Osteocyte (in vitro differentiated cells): ENCODE data around the gene PRKACA. TPM values are rescaled to one million over a fixed set of nuclear protein-coding genes. Genes with fewer than 3 reads are reported as not detected.
A peak's percentile ranks its signal among the peaks of the same experiment; 100 is the strongest.

Experiments used
- DNase-seq: peaks from one replicate; pipeline ENCODE4 v3.0.0; 2021; ENCODE audit warnings: mixed read lengths; ENCODE audit not compliant: unreplicated experiment; ENCODE audit errors: extremely low spot score
- H3K27ac Mint-ChIP-seq: one replicate; pipeline ENCODE4 v1.8.0; 2021; ENCODE audit warnings: mild to moderate bottlenecking, mixed read lengths; ENCODE audit not compliant: unreplicated experiment
- H3K27me3 Mint-ChIP-seq: one replicate; pipeline ENCODE4 v1.8.0; 2021; ENCODE audit warnings: mixed read lengths; ENCODE audit not compliant: unreplicated experiment
- H3K36me3 Mint-ChIP-seq: one replicate; pipeline ENCODE4 v1.8.0; 2021; ENCODE audit warnings: mixed read lengths; ENCODE audit not compliant: unreplicated experiment
- H3K4me1 Mint-ChIP-seq: one replicate; pipeline ENCODE4 v1.8.0; 2021; ENCODE audit warnings: mixed read lengths; ENCODE audit not compliant: unreplicated experiment
- H3K4me3 Mint-ChIP-seq: one replicate; pipeline ENCODE4 v1.8.0; 2021; ENCODE audit warnings: mild to moderate bottlenecking, moderate library complexity, mixed read lengths; ENCODE audit not compliant: unreplicated experiment
- H3K9me3 Mint-ChIP-seq: one replicate; pipeline ENCODE4 v1.8.0; 2021; ENCODE audit warnings: mixed read lengths; ENCODE audit not compliant: unreplicated experiment
- total RNA-seq: library from RNA; stranded (reverse); gene quantifications from 2 replicates; pipeline ENCODE4 v1.2.1, GENCODE V29; 2021
- TF ChIP-seq, protein P1 (sequence below): fragments of 200-600 bp; sonication (generic); IDR thresholded peaks from 2 replicates; pipeline ENCODE4 v1.5.0; 2021; ENCODE audit warnings: antibody characterized with exemption, mild to moderate bottlenecking, moderate library complexity

The PRKACA gene
- total RNA-seq, 1 donor from 2014 or later: 115 TPM

DNA sequence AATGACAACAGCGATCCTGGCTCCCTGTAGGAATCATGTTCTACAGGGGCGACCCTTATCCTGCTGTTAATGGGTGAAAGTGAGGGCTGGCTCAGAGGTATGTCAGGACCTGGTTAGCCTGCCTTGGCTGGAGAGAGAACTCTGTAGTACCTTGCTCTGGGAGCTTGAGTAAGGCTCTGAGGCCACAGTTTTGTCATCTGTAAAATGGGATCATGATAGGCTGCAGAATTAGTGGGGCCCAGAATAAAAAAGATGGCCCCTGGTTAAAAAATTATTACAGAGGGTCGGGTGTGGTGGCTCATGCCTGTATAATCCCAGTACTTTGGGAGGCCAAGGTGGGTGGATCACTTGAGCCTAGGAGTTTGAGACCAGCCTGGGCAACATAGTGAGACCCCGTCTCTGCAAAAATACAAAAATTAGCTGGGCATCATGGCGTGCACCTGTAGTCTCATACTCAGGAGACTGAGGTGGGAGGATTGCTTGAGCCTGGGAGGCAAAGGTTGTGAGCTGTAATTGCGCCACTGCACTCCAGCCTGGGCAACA lies 16.5 kb downstream of the PRKACA start:
- no peak for DNase-seq
- Mint-ChIP-seq H3K4me1 (no peaks in the 10 kb centered on the region), H3K4me3 (no peak overlapping the region), H3K9me3 (no peaks in the 10 kb centered on the region), H3K36me3 (peaks cover 17% of the 10 kb centered on the region), H3K27ac (no peak overlapping the region), H3K27me3 (no peaks in the 10 kb centered on the region)
- TF ChIP-seq, protein P1, sequence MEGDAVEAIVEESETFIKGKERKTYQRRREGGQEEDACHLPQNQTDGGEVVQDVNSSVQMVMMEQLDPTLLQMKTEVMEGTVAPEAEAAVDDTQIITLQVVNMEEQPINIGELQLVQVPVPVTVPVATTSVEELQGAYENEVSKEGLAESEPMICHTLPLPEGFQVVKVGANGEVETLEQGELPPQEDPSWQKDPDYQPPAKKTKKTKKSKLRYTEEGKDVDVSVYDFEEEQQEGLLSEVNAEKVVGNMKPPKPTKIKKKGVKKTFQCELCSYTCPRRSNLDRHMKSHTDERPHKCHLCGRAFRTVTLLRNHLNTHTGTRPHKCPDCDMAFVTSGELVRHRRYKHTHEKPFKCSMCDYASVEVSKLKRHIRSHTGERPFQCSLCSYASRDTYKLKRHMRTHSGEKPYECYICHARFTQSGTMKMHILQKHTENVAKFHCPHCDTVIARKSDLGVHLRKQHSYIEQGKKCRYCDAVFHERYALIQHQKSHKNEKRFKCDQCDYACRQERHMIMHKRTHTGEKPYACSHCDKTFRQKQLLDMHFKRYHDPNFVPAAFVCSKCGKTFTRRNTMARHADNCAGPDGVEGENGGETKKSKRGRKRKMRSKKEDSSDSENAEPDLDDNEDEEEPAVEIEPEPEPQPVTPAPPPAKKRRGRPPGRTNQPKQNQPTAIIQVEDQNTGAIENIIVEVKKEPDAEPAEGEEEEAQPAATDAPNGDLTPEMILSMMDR: no peak

DNA sequence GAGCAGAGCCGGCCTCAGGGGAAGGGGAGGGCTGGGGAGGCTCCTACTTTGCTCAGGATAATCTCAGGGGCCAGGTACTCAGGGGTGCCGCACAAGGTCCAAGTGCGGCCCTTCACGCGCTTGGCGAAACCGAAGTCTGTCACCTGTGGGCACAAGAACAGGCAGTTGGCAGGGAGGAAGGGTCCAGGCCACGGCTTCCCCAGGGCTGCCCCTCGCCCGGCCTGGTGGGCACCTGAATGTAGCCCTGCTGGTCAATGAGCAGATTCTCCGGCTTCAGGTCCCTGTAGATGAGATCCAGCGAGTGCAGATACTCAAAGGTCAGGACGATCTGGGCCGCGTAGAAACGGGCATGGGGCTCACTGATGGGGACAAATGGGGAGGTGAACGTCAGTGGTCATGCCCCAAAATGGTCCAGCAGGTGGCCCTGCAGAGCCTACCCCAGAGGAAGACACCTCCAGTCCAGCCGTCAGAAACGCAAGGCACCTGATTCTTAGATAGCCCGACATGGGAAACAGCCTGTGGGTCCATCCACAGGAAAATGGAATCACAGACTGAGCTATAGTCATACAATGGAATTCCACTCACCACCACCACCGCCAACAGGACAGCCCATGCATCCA lies 19.9 kb downstream of the PRKACA start:
- DNase-seq: no peak
- H3K4me3 Mint-ChIP-seq: no peak overlapping the region
- no peak overlapping the region for H3K27ac Mint-ChIP-seq
- H3K36me3 Mint-ChIP-seq: peaks cover 16% of the 10 kb centered on the region
- H3K9me3 Mint-ChIP-seq: no peaks in the 10 kb centered on the region
- TF ChIP-seq, protein P1: peak; percentile 23
- H3K27me3 Mint-ChIP-seq: no peaks in the 10 kb centered on the region
- H3K4me1 Mint-ChIP-seq: peaks cover 2% of the 10 kb centered on the region

DNA sequence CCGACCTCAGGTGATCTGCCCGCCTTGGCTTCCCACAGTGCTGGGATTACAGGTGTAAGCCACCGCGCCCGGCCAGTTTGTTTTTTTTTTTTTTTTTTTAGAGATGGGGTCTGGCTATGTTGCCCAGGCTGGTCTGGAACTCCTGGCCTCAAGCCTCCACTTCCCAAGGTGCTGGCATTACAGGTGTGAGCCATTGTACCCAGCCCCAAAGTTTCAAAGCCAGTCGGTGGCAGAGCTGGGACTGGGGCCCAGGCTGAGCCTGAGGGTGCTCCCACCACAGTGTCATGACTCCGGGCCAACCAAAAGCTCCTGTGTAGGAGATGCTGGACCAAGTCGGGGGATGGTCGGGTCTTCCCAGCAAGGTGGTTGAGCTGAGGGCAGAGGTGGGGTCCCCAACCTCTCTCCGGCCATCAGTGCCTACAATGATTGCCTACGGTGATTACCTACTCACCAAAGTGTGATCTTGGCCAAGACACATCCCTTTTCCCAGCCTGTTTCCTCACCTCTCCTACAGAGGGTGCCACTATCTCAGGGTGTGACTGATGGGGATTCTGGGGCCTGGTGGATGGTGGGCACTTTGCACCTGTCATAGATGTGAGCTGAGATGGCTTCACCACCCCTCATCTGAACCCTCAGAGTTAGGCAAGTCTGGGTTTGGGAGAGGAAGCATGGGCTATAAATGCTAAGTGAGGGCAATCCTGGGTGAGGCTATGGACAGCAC lies 21.1 kb downstream of the PRKACA start:
- H3K9me3 Mint-ChIP-seq: no peaks in the 10 kb centered on the region
- TF ChIP-seq, protein P1: no peak
- H3K4me1 Mint-ChIP-seq: peaks cover 10% of the 10 kb centered on the region
- no peaks in the 10 kb centered on the region for H3K27me3 Mint-ChIP-seq
- peaks cover 16% of the 10 kb centered on the region for H3K36me3 Mint-ChIP-seq
- H3K27ac Mint-ChIP-seq: no peak overlapping the region
- DNase-seq: no peak
- no peak overlapping the region for H3K4me3 Mint-ChIP-seq

DNA sequence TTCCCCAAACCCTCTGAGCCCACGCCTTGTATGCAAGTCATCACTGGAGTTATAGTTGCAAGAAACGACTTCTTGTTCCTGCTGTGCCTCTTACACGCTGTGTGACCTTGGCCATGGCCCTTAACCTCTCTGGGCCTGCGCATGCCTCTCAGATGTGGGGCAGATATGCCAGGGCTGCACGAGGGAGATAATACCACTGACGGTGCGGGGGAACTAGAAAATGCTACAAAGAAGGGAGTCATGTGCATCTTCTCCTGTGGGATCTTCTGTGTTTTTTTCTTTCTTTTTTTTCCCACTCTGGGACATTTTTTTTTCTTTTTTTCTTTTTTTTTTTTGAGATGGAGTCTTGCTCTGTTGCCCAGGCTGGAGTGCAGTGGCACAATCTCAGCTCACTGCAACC lies 22.7 kb downstream of the PRKACA start:
- no peak overlapping the region for H3K27ac Mint-ChIP-seq
- H3K36me3 Mint-ChIP-seq: peaks cover 12% of the 10 kb centered on the region
- H3K4me3 Mint-ChIP-seq: no peak overlapping the region
- TF ChIP-seq, protein P1: no peak
- no peak for DNase-seq
- no peaks in the 10 kb centered on the region for H3K27me3 Mint-ChIP-seq
- H3K9me3 Mint-ChIP-seq: no peaks in the 10 kb centered on the region
- peaks cover 11% of the 10 kb centered on the region for H3K4me1 Mint-ChIP-seq

DNA sequence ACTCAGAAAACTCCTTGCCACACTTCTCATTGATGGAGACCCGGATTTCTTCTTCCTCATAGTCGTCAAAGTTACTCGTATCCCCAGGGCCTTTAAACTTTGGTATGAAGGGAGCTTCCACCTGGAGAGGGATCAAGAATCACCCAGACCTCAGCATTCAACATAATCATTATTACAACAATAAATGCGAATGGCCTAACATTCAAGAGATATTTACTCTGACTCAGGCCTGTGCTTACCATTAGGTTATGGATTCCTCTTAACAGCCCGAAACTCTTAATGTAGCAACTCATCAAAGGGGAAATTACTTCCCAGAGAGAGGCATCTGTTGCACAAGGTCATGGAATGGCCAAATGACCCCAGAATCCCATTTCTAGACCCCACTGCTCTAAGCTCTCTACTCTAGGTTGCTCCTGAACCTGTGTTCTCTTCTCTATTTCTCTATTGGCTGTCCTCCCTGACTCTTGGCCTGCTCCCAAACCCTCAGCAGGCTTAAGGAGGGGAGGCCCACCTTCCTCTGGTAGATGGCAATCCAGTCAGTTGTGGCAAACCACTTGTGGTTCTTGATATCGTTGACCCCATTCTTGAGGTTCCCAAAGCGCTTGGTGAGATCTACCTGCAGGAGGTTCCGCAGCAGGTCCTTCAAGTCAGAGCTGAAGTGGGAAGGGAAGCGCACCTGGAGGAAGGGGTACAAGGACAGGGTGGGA lies 24.3 kb downstream of the PRKACA start:
- Mint-ChIP-seq H3K4me3 (peak overlapping the region; percentile 18), H3K9me3 (no peaks in the 10 kb centered on the region)

More for the DNA sequence above, 24.3 kb downstream of the PRKACA start:
- Mint-ChIP-seq H3K36me3 (peaks cover 16% of the 10 kb centered on the region), H3K27ac (no peak overlapping the region), H3K27me3 (no peaks in the 10 kb centered on the region), H3K4me1 (peaks cover 15% of the 10 kb centered on the region)
- no peak for DNase-seq
- TF ChIP-seq, protein P1: no peak
